T-helper 2 cell treated with Interferon-gamma antibody and Interleukin-4, amounts not matched to agents 5 μg/mL and 100 μg/mL, for 36 hours (primary cell): ENCODE results near the gene WASL.
"Not testable (repeated sequence)": the region's sequence is repeated elsewhere in the genome, so short reads cannot be mapped to it uniquely, and the experiment has no call there.

Experiments used
- DNase-seq: peaks from one replicate; pipeline ENCODE4 v3.0.0; 2021; ENCODE audit warnings: low spot score
- H3K27ac Mint-ChIP-seq: one replicate; pipeline ENCODE4 v1.8.0; 2021; ENCODE audit warnings: mild to moderate bottlenecking, mixed read lengths
- H3K27me3 Mint-ChIP-seq: one replicate; pipeline ENCODE4 v1.8.0; 2021; ENCODE audit warnings: low read depth, mixed read lengths
- H3K36me3 Mint-ChIP-seq: one replicate; pipeline ENCODE4 v1.8.0; 2021; ENCODE audit warnings: low read depth, mixed read lengths
- H3K4me1 Mint-ChIP-seq: one replicate; pipeline ENCODE4 v1.8.0; 2021; ENCODE audit warnings: low read depth, mixed read lengths
- H3K4me3 Mint-ChIP-seq: one replicate; pipeline ENCODE4 v1.8.0; 2022; ENCODE audit warnings: mild to moderate bottlenecking, moderate library complexity, mixed read lengths
- H3K9me3 Mint-ChIP-seq: one replicate; pipeline ENCODE4 v1.8.0; 2021; ENCODE audit warnings: mixed read lengths

WASL gene

DNA sequence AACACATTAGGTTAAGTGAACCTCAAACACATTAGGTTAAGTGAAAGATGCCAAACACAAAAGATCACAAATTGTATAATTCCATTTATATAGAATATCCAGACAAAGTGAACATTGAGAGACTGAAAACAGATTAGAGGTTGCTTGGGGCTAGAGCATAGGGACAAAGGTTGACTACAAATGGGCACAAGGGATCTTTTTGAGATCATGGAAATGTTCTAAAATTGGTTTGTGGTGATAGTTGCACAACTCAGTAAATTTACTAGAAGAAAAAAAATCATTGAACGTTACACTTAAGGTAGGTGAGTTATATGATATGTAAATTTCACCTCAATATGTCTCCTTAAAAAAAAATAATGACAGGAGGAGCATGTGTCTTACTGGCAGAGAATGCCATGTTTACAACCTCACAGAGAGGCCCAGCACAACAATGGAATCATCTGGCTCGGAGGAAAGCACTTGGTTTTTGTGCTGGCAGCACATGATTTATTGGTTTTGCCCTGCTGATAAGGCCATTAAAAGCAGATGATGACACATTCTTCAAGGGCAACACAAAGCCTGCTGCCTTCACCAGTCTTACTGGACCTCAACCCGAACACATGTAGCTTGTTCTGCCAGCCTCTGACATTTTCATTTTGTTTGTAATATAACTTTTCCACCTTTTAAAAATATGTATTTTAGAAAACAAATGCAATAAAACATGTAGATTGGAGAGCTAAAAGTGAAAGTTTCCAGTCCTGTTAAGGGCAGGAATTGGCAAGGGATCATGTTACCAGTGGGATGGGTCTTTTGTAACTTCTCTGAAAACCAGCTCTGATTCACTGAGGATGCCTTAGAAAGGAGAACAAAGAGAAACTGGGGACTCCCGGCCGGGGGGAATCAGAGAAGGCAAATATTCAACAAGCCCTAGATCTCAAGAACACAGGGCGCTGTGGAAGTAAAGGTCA is 105.0 kb downstream of the WASL start:
- no peaks in the 10 kb centered on the region for H3K36me3 Mint-ChIP-seq
- no peak for DNase-seq

DNA sequence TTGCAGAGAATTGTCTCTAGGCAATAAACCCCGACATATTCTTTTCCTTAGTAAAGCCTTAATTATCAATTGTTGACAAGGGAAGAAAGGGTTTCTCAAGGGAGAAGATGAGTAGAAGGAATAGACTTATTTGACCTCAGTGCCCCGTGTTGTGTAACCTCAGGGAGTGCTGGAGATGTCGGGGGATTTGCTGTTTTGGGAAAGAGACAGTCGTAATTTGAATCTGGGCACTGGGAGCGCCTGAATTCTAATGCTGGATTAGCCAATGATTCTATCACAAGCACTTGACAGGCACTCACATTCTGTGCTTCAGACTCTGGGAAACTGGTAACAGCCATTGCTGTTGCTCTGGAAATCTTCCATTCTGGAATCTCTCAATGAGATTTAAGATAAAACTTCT is 106.9 kb downstream of the WASL start:
- Mint-ChIP-seq H3K9me3 (no peaks in the 10 kb centered on the region), H3K36me3 (no peaks in the 10 kb centered on the region), H3K4me1 (no peaks in the 10 kb centered on the region), H3K4me3 (no peak overlapping the region), H3K27me3 (peaks cover 30% of the 10 kb centered on the region), H3K27ac (no peak overlapping the region)
- DNase-seq = no peak

More for the DNA sequence above, 105.0 kb downstream of the WASL start:
- Mint-ChIP-seq H3K4me1 (no peaks in the 10 kb centered on the region), H3K27me3 (peaks cover 26% of the 10 kb centered on the region), H3K4me3 (no peak overlapping the region), H3K27ac (no peak overlapping the region), H3K9me3 (no peaks in the 10 kb centered on the region)

GRCh38 chr7:123640583-123640982 is 108.2 kb downstream of the WASL start:
- Mint-ChIP-seq H3K36me3 (no peaks in the 10 kb centered on the region), H3K27me3 (peaks cover 31% of the 10 kb centered on the region), H3K9me3 (no peaks in the 10 kb centered on the region), H3K27ac (no peak overlapping the region), H3K4me3 (no peak overlapping the region), H3K4me1 (no peaks in the 10 kb centered on the region)
- DNase-seq = no peak

GRCh38 chr7:123639631-123640030 is 109.2 kb downstream of the WASL start:
- peaks cover 26% of the 10 kb centered on the region for H3K27me3 Mint-ChIP-seq
- H3K9me3 Mint-ChIP-seq = no peaks in the 10 kb centered on the region
- no peaks in the 10 kb centered on the region for H3K4me1 Mint-ChIP-seq
- no peak overlapping the region for H3K27ac Mint-ChIP-seq
- no peaks in the 10 kb centered on the region for H3K36me3 Mint-ChIP-seq
- DNase-seq = no peak
- H3K4me3 Mint-ChIP-seq = no peak overlapping the region

DNA sequence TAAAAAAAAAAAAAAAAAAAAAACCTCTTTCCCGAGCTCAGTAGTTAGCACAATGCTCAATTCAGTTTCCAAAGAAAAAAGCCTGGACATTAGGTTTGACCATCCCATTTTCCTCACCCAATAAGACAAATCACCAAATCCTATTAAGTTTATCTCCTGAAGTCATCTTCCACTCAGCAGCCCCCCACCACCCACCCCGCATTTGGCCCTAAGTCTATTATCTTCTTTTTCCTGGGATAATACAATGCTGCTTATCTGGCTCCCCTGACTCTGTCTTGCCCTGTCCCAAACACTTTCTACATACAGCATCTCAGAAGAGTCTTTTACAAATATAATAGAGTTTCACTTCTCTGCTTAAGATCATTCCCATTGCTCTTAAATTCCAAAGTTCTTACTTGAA is 110.9 kb downstream of the WASL start:
- Mint-ChIP-seq H3K27ac (no peak overlapping the region), H3K4me1 (no peaks in the 10 kb centered on the region), H3K4me3 (no peak overlapping the region), H3K9me3 (no peaks in the 10 kb centered on the region), H3K36me3 (no peaks in the 10 kb centered on the region), H3K27me3 (peaks cover 18% of the 10 kb centered on the region)
- DNase-seq = no peak

- DNase-seq = no peak
- H3K27ac Mint-ChIP-seq = no peak overlapping the region
- no peaks in the 10 kb centered on the region for H3K4me1 Mint-ChIP-seq
- H3K4me3 Mint-ChIP-seq = no peak overlapping the region
- no peaks in the 10 kb centered on the region for H3K9me3 Mint-ChIP-seq
- H3K27me3 Mint-ChIP-seq = peaks cover 14% of the 10 kb centered on the region
- no peaks in the 10 kb centered on the region for H3K36me3 Mint-ChIP-seq
Measured at GRCh38 chr7:123637203-123637602, 111.6 kb downstream of the WASL start.

- no peak for DNase-seq
- Mint-ChIP-seq H3K27ac (no peak overlapping the region), H3K36me3 (no peaks in the 10 kb centered on the region), H3K27me3 (peaks cover 10% of the 10 kb centered on the region), H3K4me1 (no peaks in the 10 kb centered on the region), H3K9me3 (no peaks in the 10 kb centered on the region), H3K4me3 (no peak overlapping the region)
Measured at GRCh38 chr7:123635551-123636359, 113.0 kb downstream of the WASL start.

GRCh38 chr7:123634011-123634573 is 114.7 kb downstream of the WASL start:
- not testable (repeated sequence) for H3K4me3 Mint-ChIP-seq, H3K36me3 Mint-ChIP-seq, H3K4me1 Mint-ChIP-seq

DNA sequence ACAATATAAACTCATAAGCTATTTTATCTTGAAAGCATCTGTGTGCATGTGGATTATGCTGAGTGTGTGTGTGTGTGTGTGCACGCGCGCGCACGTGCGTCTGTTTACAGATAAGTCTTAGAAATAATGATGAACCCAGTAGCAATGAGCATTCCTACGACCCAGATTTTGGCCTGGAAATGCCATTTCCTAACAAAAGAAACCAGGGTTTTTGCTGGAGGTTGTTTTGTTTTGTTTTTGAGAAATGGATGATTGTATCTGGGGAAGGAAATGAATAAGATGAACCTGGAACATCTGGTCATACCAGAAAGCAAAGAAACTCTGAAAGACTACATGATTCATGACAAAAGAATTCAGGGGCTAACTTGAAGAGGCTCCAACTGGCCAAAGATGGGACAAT is 115.2 kb downstream of the WASL start:
- Mint-ChIP-seq H3K4me1 (no peaks in the 10 kb centered on the region), H3K9me3 (no peaks in the 10 kb centered on the region), H3K4me3 (no peak overlapping the region), H3K36me3 (no peaks in the 10 kb centered on the region), H3K27ac (no peak overlapping the region), H3K27me3 (peaks cover 10% of the 10 kb centered on the region)
- DNase-seq = no peak

More at GRCh38 chr7:123634011-123634573, 114.7 kb downstream of the WASL start:
- H3K27me3 Mint-ChIP-seq, DNase-seq, H3K27ac Mint-ChIP-seq, H3K9me3 Mint-ChIP-seq: not testable (repeated sequence)

DNA sequence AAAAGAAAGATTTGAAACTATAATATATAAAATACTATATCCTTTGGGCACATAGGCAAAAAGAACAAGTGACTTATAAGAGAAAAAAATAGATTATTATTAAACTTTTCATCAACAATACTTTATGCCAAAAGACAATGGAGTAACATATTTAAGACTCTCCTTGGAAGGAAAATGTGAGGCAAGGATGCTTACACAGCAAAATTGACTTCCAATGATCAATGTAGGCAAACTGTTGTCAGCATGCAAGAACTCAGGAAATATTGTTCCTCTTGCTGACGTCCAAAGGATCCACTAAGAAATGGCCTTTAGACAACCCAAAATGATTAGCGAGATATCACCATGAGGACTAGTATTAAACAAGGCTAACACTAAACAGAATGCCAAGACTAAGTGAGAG is 116.0 kb downstream of the WASL start:
- H3K27me3 Mint-ChIP-seq = peaks cover 7% of the 10 kb centered on the region
- H3K4me3 Mint-ChIP-seq = no peak overlapping the region
- no peak for DNase-seq
- no peaks in the 10 kb centered on the region for H3K9me3 Mint-ChIP-seq
- no peaks in the 10 kb centered on the region for H3K4me1 Mint-ChIP-seq
- H3K36me3 Mint-ChIP-seq = no peaks in the 10 kb centered on the region
- no peak overlapping the region for H3K27ac Mint-ChIP-seq
